Pancreas (tissue), 10 donors: ENCODE results near the gene SLC1A1. TPM values are rescaled to one million over a fixed set of nuclear protein-coding genes. Genes with fewer than 3 reads are reported as not detected.

Experiments
- ATAC-seq, 4 donors: fragments of 200-7000 bp; cut with Tn5 transposase; one replicate each; pipeline versions ENCODE4 v1.8.0 to v1.9.1; 2020; ENCODE audit warnings: mild to moderate bottlenecking in 4 of 4, moderate library complexity in 4 of 4
- DNase-seq, 6 donors: peaks; one replicate each; pipeline ENCODE4 v3.0.0-alpha.2; 2020
- FAIRE-seq: peaks from 2 replicates; lab custom pipeline; 2012; peaks lifted over from hg19 to GRCh38; lab: Jason Lieb, UNC
- H3K27ac ChIP-seq, 4 donors: fragments of 200-600 bp; sonication (generic); 1 replicate in 3 of 4; 2 replicates in 1 of 4; pipeline versions ENCODE4 v1.5.0 to v1.8.0; 2020
- H3K27me3 ChIP-seq, 4 donors: fragments of 200-600 bp; one replicate each; pipeline ENCODE4 v1.8.0; 2021
- H3K36me3 ChIP-seq, 3 donors: fragments of 200-600 bp; sonication (generic) in 1 of 3; one replicate each; pipeline versions ENCODE4 v1.5.0 to v1.8.0; 2020 to 2021
- H3K4me1 ChIP-seq, 3 donors: fragments of 200-600 bp; one replicate each; pipeline ENCODE4 v1.8.0; 2021
- H3K4me3 ChIP-seq, 4 donors: fragments of 200-600 bp; sonication (generic) in 2 of 4; one replicate each; pipeline versions ENCODE4 v1.5.0 to v1.8.0; 2020 to 2021
- H3K9me3 ChIP-seq, 4 donors: fragments of 200-600 bp; one replicate each; pipeline ENCODE4 v1.8.0; 2021
- WGBS, 2 donors: extraction: QIAGEN DNeasy Blood & Tissue Kit; methylation state at CpG; one replicate each; pipeline ENCODE4 v1.1.7; 2013; 5-methylcytosine and 5-hydroxymethylcytosine counted together
- intact Hi-C, 3 donors: fragments of 100-400 bp; cut with DNase I; formaldehyde crosslinking; loops; one replicate each; pipeline versions ENCODE4 v1.11.1 to v1.14.2; 2022
- polyA plus RNA-seq, 2 donors: library from polyadenylated mRNA; stranded (reverse); fragments of 200-250 nt; gene quantifications; one replicate each; pipeline ENCODE4 v1.2.3, GENCODE V29; 2013
- total RNA-seq, 6 donors: library from RNA; stranded (reverse); fragmentation: NEBNext Ultra II Directional in 4 of 6; extraction: Animal tissue kit (Norgen Biotek cat#: 25700) in 4 of 6; gene quantifications; one replicate each; pipeline versions ENCODE4 v1.2.1 to v1.2.4, GENCODE V29; 2021 to 2023
- TF ChIP-seq, protein P1 (sequence below), 4 donors: fragments of 200-600 bp; sonication (generic) in 3 of 4; IDR thresholded peaks; one replicate each; pipeline versions ENCODE4 v1.5.0 to v1.8.0; 2021; ENCODE audit warnings: antibody characterized with exemption in 4 of 4
- donor health status: healthy with polysubstance abuse.
- donor health status: DM: no; HTN: no; CAD: no; lungs with moderate emphysema.
- donor health status: DM: no; HTN: no; CAD: no.
- donor health status: control.
- donor health status: control.
- donor health status: Bipolar disorder and iron deficiency.
- donor health status: DM: yes; HTN: yes; CAD: no.
- donor health status: DM: no; HTN: no; CAD: no.
- donor health status: DM: no; HTN: no; CAD: no.
- donor health status: DM: yes; HTN: yes; CAD: no.

The SLC1A1 gene
- total and polyA plus RNA-seq, 8 donors: 1.3 to 4.9 (median 2.5) TPM

- DNase-seq: no peak
- FAIRE-seq: no peak
- TF ChIP-seq, protein P1, sequence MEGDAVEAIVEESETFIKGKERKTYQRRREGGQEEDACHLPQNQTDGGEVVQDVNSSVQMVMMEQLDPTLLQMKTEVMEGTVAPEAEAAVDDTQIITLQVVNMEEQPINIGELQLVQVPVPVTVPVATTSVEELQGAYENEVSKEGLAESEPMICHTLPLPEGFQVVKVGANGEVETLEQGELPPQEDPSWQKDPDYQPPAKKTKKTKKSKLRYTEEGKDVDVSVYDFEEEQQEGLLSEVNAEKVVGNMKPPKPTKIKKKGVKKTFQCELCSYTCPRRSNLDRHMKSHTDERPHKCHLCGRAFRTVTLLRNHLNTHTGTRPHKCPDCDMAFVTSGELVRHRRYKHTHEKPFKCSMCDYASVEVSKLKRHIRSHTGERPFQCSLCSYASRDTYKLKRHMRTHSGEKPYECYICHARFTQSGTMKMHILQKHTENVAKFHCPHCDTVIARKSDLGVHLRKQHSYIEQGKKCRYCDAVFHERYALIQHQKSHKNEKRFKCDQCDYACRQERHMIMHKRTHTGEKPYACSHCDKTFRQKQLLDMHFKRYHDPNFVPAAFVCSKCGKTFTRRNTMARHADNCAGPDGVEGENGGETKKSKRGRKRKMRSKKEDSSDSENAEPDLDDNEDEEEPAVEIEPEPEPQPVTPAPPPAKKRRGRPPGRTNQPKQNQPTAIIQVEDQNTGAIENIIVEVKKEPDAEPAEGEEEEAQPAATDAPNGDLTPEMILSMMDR (IDR thresholded peaks at IDR 0.05): no peak
- 73 to 86% methylated on average over 1 of the region's 1 CpG for WGBS, 2 donors
- Histone ChIP-seq H3K4me3 (no peak overlapping the region), H3K27ac (no peak overlapping the region), H3K9me3 (no peaks in the 10 kb centered on the region), H3K4me1 (no peaks in the 10 kb centered on the region), H3K36me3 (no peaks in the 10 kb centered on the region), H3K27me3 (no peaks in the 10 kb centered on the region)
- intact Hi-C loops: no loop called here
- no peak for ATAC-seq
These were observed 102.6 kb downstream of the SLC1A1 start for GRCh38 chr9:4592886-4593285.

DNA sequence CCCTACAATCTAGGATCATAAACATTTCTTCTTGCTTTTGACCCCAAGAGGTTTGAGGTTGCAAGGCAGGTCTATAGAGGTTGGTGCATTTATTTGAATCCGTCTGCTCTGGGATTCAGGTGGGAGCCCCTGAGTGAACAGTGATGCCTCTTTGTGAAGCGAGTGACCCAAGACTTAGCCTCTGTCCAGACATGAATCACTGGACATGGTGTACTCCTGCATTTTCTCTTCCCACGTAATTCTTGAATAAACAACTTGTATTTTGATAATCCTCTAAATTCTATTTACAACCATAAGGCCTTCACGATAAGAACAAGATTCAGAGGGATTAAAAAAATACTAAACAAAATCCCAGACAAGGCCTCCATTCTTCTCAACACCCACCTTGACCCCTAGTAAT lies 104.3 kb downstream of the SLC1A1 start:
- FAIRE-seq (no peak), ATAC-seq (no peak), DNase-seq (no peak)
- Histone ChIP-seq H3K4me3 (no peak overlapping the region), H3K9me3 (no peaks in the 10 kb centered on the region), H3K27me3 (no peaks in the 10 kb centered on the region), H3K36me3 (no peaks in the 10 kb centered on the region), H3K4me1 (no peaks in the 10 kb centered on the region), H3K27ac (no peak overlapping the region)
- WGBS, 2 donors: 89% methylated on average over 4 of the region's 4 CpGs
- intact Hi-C loops: no loop called here
- TF ChIP-seq, protein P1 (IDR thresholded peaks at IDR 0.05): no peak

- Histone ChIP-seq H3K27me3 (no peaks in the 10 kb centered on the region), H3K9me3 (no peaks in the 10 kb centered on the region), H3K4me1 (no peaks in the 10 kb centered on the region), H3K27ac (no peak overlapping the region), H3K36me3 (no peaks in the 10 kb centered on the region), H3K4me3 (no peak overlapping the region)
- DNase-seq: no peak
- intact Hi-C loops: no loop called here
- no peak for FAIRE-seq
- 66 to 80% methylated on average over 2 of the region's 2 CpGs for WGBS, 2 donors
- no peak for ATAC-seq
- TF ChIP-seq, protein P1 (IDR thresholded peaks at IDR 0.05): no peak
These were observed 104.7 kb downstream of the SLC1A1 start for GRCh38 chr9:4594994-4595393.

GRCh38 chr9:4596165-4596922 lies 106.1 kb downstream of the SLC1A1 start:
- intact Hi-C loops: no loop called here
- Histone ChIP-seq H3K4me1 (no peaks in the 10 kb centered on the region), H3K36me3 (no peaks in the 10 kb centered on the region), H3K9me3 (no peaks in the 10 kb centered on the region), H3K27me3 (no peaks in the 10 kb centered on the region), H3K4me3 (no peak overlapping the region), H3K27ac (no peak overlapping the region)
- TF ChIP-seq, protein P1 (IDR thresholded peaks at IDR 0.05): no peak
- FAIRE-seq (no peak), DNase-seq (no peak), ATAC-seq (no peak)
- WGBS, 2 donors: 83 to 91% methylated on average over 11 of the region's 11 CpGs

DNA sequence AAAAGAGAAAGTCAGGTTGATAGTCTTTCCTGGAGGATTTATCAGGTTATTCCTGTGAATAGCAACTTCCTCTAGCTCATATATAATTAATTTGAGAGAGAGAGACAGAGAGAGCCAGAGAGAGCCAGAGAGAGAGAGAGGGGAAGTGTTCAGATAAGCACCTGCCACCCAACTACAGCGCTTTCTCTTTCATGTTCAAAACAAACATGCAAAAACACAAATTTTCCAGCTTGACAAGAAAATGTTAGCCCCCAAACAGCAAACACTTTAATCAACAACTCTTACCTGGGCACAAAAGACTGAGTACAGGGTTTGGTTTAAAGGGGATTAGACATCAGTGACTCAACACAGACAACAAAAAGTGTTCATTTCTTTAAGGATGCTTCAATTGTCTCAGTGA lies 110.1 kb downstream of the SLC1A1 start:
- DNase-seq (no peak), ATAC-seq (no peak), FAIRE-seq (no peak)
- Histone ChIP-seq H3K36me3 (peaks cover 0 to 3% (median 0%) of the 10 kb centered on the region in 3 donors), H3K4me1 (no peaks in the 10 kb centered on the region), H3K27me3 (no peaks in the 10 kb centered on the region), H3K27ac (no peak overlapping the region), H3K4me3 (no peak overlapping the region), H3K9me3 (no peaks in the 10 kb centered on the region)
- WGBS, 2 donors: 92 to 100% methylated on average over 1 of the region's 1 CpG
- TF ChIP-seq, protein P1 (IDR thresholded peaks at IDR 0.05): no peak
- intact Hi-C loops: no loop called here
